HUES48 (cell line): ENCODE results near the gene PROCA1.
"Not testable (repeated sequence)": the region's sequence is repeated elsewhere in the genome, so short reads cannot be mapped to it uniquely, and the experiment has no call there.

Source experiments
- H3K27ac ChIP-seq: one replicate; pipeline ENCODE4 v1.7.0; 2013; ENCODE audit warnings: low read depth, low read length, inconsistent platforms
- H3K27me3 ChIP-seq: 2 replicates; pipeline ENCODE4 v1.6.1; 2013; ENCODE audit warnings: mild to moderate bottlenecking, low read length; ENCODE audit not compliant: control insufficient read depth, insufficient read depth
- H3K36me3 ChIP-seq: 2 replicates; pipeline ENCODE4 v1.6.1; 2013; ENCODE audit warnings: low read length; ENCODE audit not compliant: control insufficient read depth, insufficient read depth
- H3K4me1 ChIP-seq: 2 replicates; pipeline ENCODE4 v1.6.1; 2013; ENCODE audit warnings: mild to moderate bottlenecking, low read length; ENCODE audit not compliant: control insufficient read depth, insufficient read depth
- H3K4me3 ChIP-seq: 2 replicates; pipeline ENCODE4 v1.5.1; 2013; ENCODE audit warnings: mild to moderate bottlenecking, low read depth, low read length
- H3K9ac ChIP-seq: 2 replicates; pipeline ENCODE4 v1.6.1; 2013; ENCODE audit warnings: mild to moderate bottlenecking, low read depth, low read length, moderate library complexity
- H3K9me3 ChIP-seq: 2 replicates; pipeline ENCODE4 v1.6.1; 2013; ENCODE audit warnings: low read length; ENCODE audit not compliant: control insufficient read depth, insufficient read depth

The PROCA1 gene

DNA sequence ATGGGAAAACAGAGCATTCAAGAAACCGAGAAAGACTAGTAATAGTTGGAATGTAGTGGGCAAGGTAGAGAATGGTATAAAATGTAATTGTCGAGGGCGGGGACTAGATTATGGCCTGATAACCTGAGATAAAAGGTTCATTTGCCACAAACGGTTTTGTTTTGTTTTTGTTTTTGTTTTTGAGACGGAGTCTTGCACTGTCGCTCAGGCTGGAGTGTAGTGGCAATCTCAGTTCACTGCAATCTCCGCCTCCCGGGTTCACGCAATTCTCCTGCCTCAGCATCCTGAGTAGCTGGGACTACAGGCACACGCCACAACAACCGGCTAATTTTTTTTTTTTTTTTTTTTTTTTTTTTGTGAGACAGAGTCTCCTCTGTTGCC lies 18.3 kb upstream of the PROCA1 start:
- Histone ChIP-seq H3K4me1 (0 out of 2 replicates have a peak, but pooled peaks cover 2% of the 10 kb centered on the region), H3K9me3 (no peaks in the 10 kb centered on the region), H3K27ac (no peak overlapping the region), H3K4me3 (no peak overlapping the region), H3K9ac (no peak overlapping the region), H3K36me3 (peaks cover 13% of the 10 kb centered on the region), H3K27me3 (no peaks in the 10 kb centered on the region)

DNA sequence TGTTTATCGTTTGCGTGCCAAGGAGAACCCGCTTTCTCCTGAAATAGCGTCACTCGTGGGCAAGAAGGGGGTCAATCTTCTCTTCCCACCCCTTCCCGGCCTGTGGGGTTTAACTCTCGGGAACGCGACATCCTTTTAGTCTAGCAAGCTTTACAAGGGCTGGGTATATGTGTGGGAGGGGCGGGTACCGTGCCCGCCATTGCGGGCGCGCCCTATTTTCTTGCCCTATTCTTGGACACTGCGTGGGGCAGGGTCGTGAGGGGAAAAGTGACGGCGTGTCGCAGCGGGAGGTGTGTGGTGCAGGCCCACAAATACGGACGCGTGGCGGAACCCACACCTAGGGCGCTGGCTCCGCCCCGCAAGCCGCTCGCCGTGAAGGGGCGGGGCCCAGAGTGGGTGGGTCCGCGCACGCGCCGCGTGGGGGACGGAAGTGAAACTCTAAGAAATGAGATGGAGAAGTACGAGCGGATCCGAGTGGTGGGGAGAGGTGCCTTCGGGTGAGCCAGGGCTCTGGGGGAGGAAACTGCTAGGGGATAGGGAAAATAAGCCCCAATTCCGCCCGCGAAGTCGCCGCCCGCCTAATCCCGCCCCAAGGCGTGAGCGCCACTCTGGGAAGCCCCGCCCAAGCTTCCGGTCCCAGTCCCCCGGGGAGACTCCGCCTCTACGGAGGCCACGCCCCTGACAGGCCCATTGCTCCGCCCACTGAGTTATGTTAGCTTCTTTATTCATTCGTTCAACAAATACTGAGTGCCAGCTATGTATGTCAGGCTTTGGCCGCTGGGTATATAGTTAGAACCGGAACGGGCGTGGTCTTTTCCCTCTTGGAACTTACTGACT lies 16.9 kb upstream of the PROCA1 start, which contains the start of gene NEK8:
TSS of gene NEK8 (plus strand) at position 425 of the 837 bp plus-strand sequence. CDS start at position 451, 26 bp downstream.
- Histone ChIP-seq H3K27me3 (no peaks in the 10 kb centered on the region), H3K4me1 (peaks cover 12% of the 10 kb centered on the region), H3K9ac (peak within 1 kb of the TSS; percentile 73), H3K9me3 (no peaks in the 10 kb centered on the region), H3K27ac (peak within 1 kb of the TSS; percentile 99), H3K36me3 (peaks cover 16% of the 10 kb centered on the region), H3K4me3 (peak within 1 kb of the TSS; percentile 90)

DNA sequence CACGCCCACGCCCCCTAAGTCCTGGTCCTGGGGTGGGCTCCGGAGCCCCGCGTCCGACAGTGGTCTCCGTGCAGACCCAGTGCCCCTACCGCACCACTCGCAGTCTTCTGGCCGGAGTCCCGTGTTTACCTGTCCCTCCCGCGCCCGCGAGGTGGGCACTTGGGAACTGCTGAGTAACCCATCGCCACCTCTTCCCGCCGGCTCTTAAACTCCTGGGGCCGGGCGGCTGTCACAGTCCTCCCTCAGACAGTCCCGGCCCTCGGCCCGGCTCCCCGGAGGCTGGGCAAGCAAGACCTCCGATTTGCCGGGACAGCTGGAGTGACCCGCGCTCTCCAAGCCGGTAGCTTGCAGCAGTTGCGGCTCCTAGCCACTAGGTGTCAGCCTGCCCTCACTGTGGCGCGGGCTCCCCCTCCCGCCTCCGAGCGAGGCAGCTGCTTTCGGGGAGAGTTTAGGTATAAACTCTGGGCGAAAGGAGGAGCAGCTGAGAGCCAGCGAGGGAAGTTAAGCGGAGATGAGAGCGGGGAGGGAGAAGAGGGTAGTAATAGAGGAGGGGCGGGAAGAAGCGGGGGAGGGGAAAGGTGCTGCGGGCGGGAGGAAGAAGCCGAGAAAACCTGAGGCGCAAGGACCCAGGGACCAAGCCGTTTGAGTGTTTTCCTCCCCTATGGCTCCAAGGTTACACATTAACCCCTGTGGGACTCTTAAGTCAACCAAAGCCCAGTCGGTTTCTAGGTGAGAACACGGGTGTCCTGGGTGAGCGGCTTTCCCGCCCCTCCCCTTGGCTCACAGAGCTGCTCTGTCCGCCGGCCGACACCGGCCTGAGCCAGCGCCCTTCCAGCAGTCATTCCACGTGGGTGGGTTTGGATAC lies 15.2 kb upstream of the PROCA1 start:
- Histone ChIP-seq H3K9ac (peak overlapping the region; percentile 73), H3K9me3 (no peaks in the 10 kb centered on the region), H3K27me3 (no peaks in the 10 kb centered on the region), H3K4me3 (peak overlapping the region; percentile 90), H3K27ac (peak overlapping the region; percentile 99), H3K4me1 (peaks cover 22% of the 10 kb centered on the region), H3K36me3 (peaks cover 32% of the 10 kb centered on the region)

DNA sequence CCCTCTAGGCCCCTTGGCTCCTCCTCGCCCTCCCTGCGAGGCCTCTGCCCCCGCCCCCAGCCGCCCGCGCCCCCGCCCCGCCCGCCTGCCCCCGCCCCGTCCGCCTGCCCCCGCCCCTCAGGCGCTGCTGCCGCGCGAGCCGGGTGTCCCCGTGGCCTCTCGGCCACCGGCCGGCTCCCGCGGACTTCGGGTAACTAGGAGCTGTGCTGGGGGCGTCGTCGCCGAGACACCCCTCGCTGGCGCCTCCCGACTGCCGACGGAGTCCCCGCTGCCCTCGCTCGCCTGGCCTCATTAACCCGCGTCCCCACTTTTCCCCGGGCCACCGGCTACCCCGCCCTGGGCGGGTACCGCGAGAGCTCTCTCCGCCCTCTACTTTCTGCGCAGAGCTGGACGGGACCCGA lies 14.5 kb upstream of the PROCA1 start, which contains the start of gene TLCD1:
TSS of gene TLCD1 (minus strand) at position 8 of the 401 bp plus-strand sequence. CDS start 136 bp downstream, outside the sequence.
- no peaks in the 10 kb centered on the region for H3K27me3 ChIP-seq
- H3K36me3 ChIP-seq: peaks cover 39% of the 10 kb centered on the region
- H3K9me3 ChIP-seq: no peaks in the 10 kb centered on the region
- peak within 1 kb of the TSS; percentile 99 for H3K27ac ChIP-seq
- H3K4me1 ChIP-seq: peaks cover 27% of the 10 kb centered on the region
- H3K4me3 ChIP-seq: peak within 1 kb of the TSS; percentile 90
- H3K9ac ChIP-seq: peak within 1 kb of the TSS; percentile 96

DNA sequence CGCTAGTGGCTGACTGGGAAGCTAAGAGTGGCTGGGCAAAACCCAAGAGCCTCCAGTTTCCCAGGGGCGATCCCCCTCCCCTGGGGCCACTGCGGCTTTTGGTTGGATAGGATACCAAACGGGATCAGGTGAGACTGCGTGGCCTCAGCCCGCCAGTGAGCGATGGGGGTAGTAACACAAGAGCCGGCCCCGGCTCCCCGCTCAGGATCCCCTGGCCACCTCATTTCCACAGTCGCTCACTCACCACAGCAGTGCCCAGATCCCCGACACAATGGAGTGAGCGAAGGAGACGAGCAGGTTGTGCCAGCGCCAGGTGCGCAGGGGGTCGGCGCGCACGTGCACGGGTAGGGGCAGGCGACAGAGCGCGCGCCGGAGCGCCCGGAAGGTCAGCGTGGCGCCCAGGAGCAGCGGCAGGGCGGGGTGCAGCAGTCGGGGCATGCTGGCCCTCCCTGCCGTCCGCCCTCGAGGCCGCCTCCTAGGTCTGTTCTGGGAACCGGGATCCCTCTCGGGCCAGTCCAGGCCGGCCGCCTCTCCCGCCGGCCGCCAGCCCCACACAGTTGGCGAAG lies 14.1 kb upstream of the PROCA1 start:
- peak overlapping the region; percentile 96 for H3K9ac ChIP-seq
- peaks cover 27% of the 10 kb centered on the region for H3K4me1 ChIP-seq

DNA sequence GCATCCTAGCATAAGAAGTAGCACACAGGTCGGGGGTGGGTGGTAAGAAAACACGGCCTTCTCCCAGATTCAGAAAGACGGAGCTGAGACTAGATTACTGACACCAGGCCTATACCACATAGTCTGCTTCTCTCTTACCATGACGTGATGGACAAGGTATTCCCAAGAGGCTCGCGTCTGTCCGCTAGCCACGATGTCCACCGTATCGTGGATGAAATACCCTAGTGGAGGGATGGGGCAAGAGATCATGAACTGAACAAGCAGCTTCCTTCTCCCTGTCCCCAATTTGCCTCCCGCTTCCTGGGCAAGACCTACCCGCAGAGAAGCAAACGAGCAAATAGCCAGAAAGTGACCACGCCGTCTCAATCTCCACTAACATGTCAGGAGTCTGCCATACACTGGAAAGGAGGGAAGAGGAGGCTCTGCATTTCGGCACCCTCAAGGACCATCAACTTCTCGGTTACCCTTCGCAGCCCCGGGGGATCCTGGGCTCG lies 13.5 kb upstream of the PROCA1 start:
- peak overlapping the region; percentile 96 for H3K9ac ChIP-seq
- no peaks in the 10 kb centered on the region for H3K9me3 ChIP-seq
- H3K4me3 ChIP-seq: peak overlapping the region; percentile 80
- peak overlapping the region; percentile 99 for H3K27ac ChIP-seq
- H3K36me3 ChIP-seq: peaks cover 45% of the 10 kb centered on the region
- H3K27me3 ChIP-seq: no peaks in the 10 kb centered on the region
- H3K4me1 ChIP-seq: peaks cover 27% of the 10 kb centered on the region

More for the DNA sequence above, 14.1 kb upstream of the PROCA1 start:
- Histone ChIP-seq H3K9me3 (no peaks in the 10 kb centered on the region), H3K4me3 (peak overlapping the region; percentile 80), H3K27ac (peak overlapping the region; percentile 99), H3K36me3 (peaks cover 44% of the 10 kb centered on the region), H3K27me3 (no peaks in the 10 kb centered on the region)

DNA sequence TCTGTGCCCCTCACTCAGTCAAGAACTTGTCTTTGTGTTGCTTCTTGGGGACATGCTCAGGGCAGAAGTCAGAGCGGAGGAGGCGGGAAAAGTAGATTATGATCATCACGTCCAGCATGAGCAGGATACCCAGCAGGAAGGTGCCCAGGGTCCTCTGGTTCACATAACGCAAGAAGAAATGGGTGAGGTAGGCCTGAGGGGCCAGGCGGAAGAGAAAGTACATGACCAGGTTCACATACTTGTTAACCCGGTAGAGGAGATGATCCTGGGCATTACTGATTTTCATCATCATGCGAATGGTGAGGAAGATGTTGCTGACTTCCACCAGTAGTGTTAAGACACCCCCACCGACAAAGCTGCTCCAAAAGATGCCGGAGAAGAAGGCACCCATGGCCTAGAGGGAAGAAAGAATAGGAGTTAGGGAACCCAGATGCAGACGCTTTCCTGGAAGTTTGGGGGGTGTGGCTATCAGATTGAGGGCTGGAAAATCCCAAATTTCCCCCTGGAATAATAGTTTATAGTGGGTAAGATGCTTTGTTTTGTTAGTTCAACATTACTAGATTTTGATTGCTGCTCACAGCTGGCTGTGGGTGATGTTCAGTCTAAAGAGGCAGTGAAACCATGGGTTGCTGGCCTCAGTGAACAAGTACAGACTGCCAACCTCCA lies 12.9 kb upstream of the PROCA1 start:
- Histone ChIP-seq H3K9ac (peak overlapping the region; percentile 96), H3K27me3 (no peaks in the 10 kb centered on the region), H3K36me3 (peaks cover 45% of the 10 kb centered on the region), H3K9me3 (no peaks in the 10 kb centered on the region), H3K4me3 (peak overlapping the region; percentile 80), H3K4me1 (peaks cover 27% of the 10 kb centered on the region), H3K27ac (peak overlapping the region; percentile 99)

DNA sequence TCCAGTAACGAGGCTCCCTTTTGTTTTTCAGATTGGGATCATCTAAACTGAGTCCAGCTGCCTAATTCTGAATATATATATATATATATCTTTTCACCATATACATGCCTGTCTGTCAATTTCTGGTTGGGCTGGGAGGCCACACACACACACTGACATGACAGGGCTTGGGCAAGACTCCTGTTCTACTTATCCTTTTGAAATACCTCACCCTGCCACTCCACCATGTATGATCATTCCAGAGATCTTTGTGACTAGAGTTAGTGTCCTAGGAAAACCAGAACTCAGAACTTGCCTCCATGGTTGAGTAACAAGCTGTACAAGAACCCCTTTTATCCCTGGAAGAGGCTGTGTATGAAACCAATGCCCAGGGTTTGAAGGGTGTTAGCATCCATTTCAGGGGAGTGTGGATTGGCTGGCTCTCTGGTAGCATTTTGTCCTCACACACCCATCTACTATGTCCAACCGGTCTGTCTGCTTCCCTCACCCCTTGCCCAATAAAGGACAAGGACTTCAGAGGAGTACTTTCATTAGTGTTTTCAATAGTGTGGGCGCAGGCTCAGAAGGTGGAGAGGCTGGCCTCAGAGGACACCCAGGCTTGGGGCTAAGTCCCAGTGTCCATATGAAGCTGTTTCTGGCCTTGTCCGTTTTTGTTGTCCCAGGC lies 12.3 kb upstream of the PROCA1 start:
- Histone ChIP-seq H3K9ac (0 out of 2 replicates have a peak overlapping the region, but pooled peaks have one; percentile 96), H3K27ac (peak overlapping the region; percentile 99), H3K4me3 (peak overlapping the region; percentile 80; the same call in 1 of the 2 replicates), H3K4me1 (peaks cover 27% of the 10 kb centered on the region), H3K36me3 (peaks cover 45% of the 10 kb centered on the region)
- H3K27me3 ChIP-seq, H3K9me3 ChIP-seq: not testable (repeated sequence)

DNA sequence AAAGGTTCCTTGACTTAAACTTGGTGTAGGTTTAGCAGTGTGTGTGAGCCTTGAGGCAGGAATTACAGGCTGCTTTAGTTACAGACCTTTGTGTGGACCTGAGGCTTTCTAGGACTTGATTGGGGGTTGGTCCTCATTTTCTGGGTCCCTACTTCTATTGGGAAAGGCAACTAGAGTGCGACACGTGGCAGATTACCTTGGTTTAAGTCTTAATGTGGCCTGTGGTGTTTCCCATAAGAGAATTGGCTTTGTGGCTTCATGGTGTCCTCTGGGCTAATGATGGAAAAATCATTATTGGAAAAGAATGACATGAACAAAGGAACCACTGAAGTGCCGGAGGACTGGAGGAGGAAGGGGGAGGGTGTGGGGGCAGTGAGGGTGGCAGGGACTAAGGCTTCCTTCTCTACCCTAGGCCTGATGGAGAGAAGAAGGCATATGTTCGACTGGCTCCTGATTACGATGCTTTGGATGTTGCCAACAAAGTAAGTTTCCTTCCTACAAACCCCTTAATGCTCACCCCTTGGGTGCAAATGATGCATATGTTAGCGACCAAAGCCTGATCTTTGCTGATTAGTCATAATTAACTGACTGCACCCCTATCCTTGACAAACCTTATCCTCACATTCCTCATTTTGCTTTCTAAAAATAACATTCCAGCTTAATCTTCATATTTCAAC lies 11.6 kb upstream of the PROCA1 start:
- Histone ChIP-seq H3K4me1 (peaks cover 31% of the 10 kb centered on the region), H3K4me3 (peak overlapping the region; percentile 22; the same call in 1 of the 2 replicates), H3K27me3 (no peaks in the 10 kb centered on the region), H3K9me3 (no peaks in the 10 kb centered on the region), H3K36me3 (peaks cover 45% of the 10 kb centered on the region), H3K9ac (no peak overlapping the region), H3K27ac (peak overlapping the region; percentile 4)
